A549 (cell line): ENCODE results near the gene ATAD2B. TPM values are rescaled to one million over a fixed set of nuclear protein-coding genes. Genes with fewer than 3 reads are reported as not detected.

Source experiments
- ATAC-seq, 2 experiments: fragments of 200-7000 bp in 1 of 2; fragments of >200 bp in 1 of 2; cut with Nextera tagmentation in 1 of 2; cut with Tn5 transposase in 1 of 2; 3 replicates each; pipeline versions ENCODE4 v1.8.0 to v1.9.1; 2018 to 2020; ENCODE audit warnings: mild to moderate bottlenecking in 1 of 2, moderate library complexity in 1 of 2
- CTCF ChIA-PET: fragments of 300-600 bp; sonication (Branson Sonifier 250); formaldehyde crosslinking; extraction: SDS; loops from one replicate; lab custom pipeline; 2021; ENCODE audit warnings: antibody characterized with exemption, inconsistent platforms; lab: Yijun Ruan, JAX
- POLR2A ChIA-PET: fragments of 350-600 bp; formaldehyde crosslinking; extraction: SDS; loops from one replicate; lab custom pipeline; 2021; ENCODE audit warnings: antibody characterized with exemption, inconsistent platforms; lab: Yijun Ruan, JAX
- DNase-seq, 2 experiments: peaks; one replicate each; pipeline versions ENCODE4 v3.0.0 to v3.0.0-alpha.2; 2011 to 2016; ENCODE audit warnings: low read depth in 1 of 2, low spot score in 1 of 2
- FAIRE-seq: peaks from 2 replicates; lab custom pipeline; 2011; peaks lifted over from hg19 to GRCh38; lab: Jason Lieb, UNC
- H3K27ac ChIP-seq, 2 experiments: fragments of >200 bp; sonication (Bioruptor Twin); formaldehyde crosslinking; 3 replicates each; pipeline ENCODE4 v1.5.1; 2016 to 2017
- H3K4me1 ChIP-seq: fragments of >200 bp; sonication (Bioruptor Twin); formaldehyde crosslinking; 3 replicates; pipeline ENCODE4 v1.6.1; 2016
- H3K4me2 ChIP-seq: fragments of >200 bp; sonication (Bioruptor Twin); formaldehyde crosslinking; 3 replicates; pipeline ENCODE4 v1.6.1; 2016
- H3K4me3 ChIP-seq: fragments of >200 bp; sonication (Bioruptor Twin); formaldehyde crosslinking; 3 replicates; pipeline ENCODE4 v1.5.1; 2016
- H3K9me3 ChIP-seq: fragments of >200 bp; sonication (Bioruptor Twin); formaldehyde crosslinking; 3 replicates; pipeline ENCODE4 v1.6.1; 2016
- ATOH8 ChIP-seq: fragments of 250-450 bp; sonication (Bioruptor Pico); IDR thresholded peaks from 2 replicates; pipeline ENCODE4 v1.5.0; 2020; ENCODE audit warnings: low read depth, mild to moderate bottlenecking, moderate library complexity
- BHLHE40 ChIP-seq: IDR thresholded peaks from 2 replicates; pipeline ENCODE4 v1.6.1; 2012; ENCODE audit warnings: low read depth, low read length, inconsistent platforms
- CBX2 ChIP-seq: fragments of 200-600 bp; sonication (generic); IDR thresholded peaks from 2 replicates; pipeline ENCODE4 v1.6.1; 2016; ENCODE audit warnings: low read depth, mild to moderate bottlenecking, borderline replicate concordance
- CBX8 ChIP-seq: fragments of 200-600 bp; sonication (generic); IDR thresholded peaks from 2 replicates; pipeline ENCODE4 v1.6.1; 2016
- CEBPB ChIP-seq, 2 experiments: fragments of >200 bp in 1 of 2; sonication (Bioruptor Twin) in 1 of 2; formaldehyde crosslinking in 1 of 2; IDR thresholded peaks; 2 replicates each; pipeline ENCODE4 v1.6.1; 2012 to 2016
- CHD2 ChIP-seq: fragments of 150-350 bp; IDR thresholded peaks from 2 replicates; pipeline ENCODE4 v1.6.1; 2014; ENCODE audit warnings: low read length; ENCODE audit not compliant: partially characterized antibody
- CHD4 ChIP-seq: fragments of 200-600 bp; sonication (generic); IDR thresholded peaks from 2 replicates; pipeline ENCODE4 v1.6.1; 2016; ENCODE audit warnings: antibody characterized with exemption, mild to moderate bottlenecking, borderline replicate concordance
- E2F6 ChIP-seq: IDR thresholded peaks from 2 replicates; pipeline ENCODE4 v1.6.1; 2012; ENCODE audit warnings: low read depth, borderline replicate concordance
- EHF ChIP-seq: fragments of 250-450 bp; sonication (Bioruptor Pico); IDR thresholded peaks from 2 replicates; pipeline ENCODE4 v1.5.0; 2020; ENCODE audit warnings: mild to moderate bottlenecking
- ELK1 ChIP-seq: fragments of 150-350 bp; IDR thresholded peaks from 2 replicates; pipeline ENCODE4 v1.6.1; 2014; ENCODE audit warnings: low read depth, mild to moderate bottlenecking, low read length
- FOSB ChIP-seq: fragments of 250-450 bp; sonication (Bioruptor Pico); IDR thresholded peaks from 2 replicates; pipeline ENCODE4 v1.5.0; 2020; ENCODE audit warnings: mild to moderate bottlenecking, moderate library complexity
- GATA3 ChIP-seq: IDR thresholded peaks from 2 replicates; pipeline ENCODE4 v1.6.1; 2012; ENCODE audit warnings: borderline replicate concordance
- HOXB13 ChIP-seq: fragments of 250-450 bp; sonication (Bioruptor Pico); IDR thresholded peaks from 2 replicates; pipeline ENCODE4 v1.5.0; 2020; ENCODE audit warnings: low read depth, mild to moderate bottlenecking, moderate library complexity
- HOXB5 ChIP-seq: fragments of 250-450 bp; sonication (Bioruptor Pico); IDR thresholded peaks from 2 replicates; pipeline ENCODE4 v1.5.0; 2020; ENCODE audit warnings: mild to moderate bottlenecking, moderate library complexity
- KDM1A ChIP-seq: fragments of 200-600 bp; sonication (generic); IDR thresholded peaks from 2 replicates; pipeline ENCODE4 v1.6.1; 2016; ENCODE audit warnings: low read depth, mild to moderate bottlenecking
- KDM5A ChIP-seq: fragments of 200-600 bp; sonication (generic); IDR thresholded peaks from 2 replicates; pipeline ENCODE4 v1.6.1; 2016; ENCODE audit warnings: antibody characterized with exemption, mild to moderate bottlenecking
- MAZ ChIP-seq: fragments of 150-350 bp; IDR thresholded peaks from 2 replicates; pipeline ENCODE4 v1.6.1; 2014; ENCODE audit warnings: antibody characterized with exemption, low read depth, low read length, borderline replicate concordance
- NPAS2 ChIP-seq: fragments of 250-450 bp; sonication (Bioruptor Pico); IDR thresholded peaks from 2 replicates; pipeline ENCODE4 v1.8.0; 2022; ENCODE audit warnings: mild to moderate bottlenecking, moderate library complexity, borderline replicate concordance
- PHF8 ChIP-seq: fragments of 200-600 bp; sonication (generic); IDR thresholded peaks from 2 replicates; pipeline ENCODE4 v1.6.1; 2016; ENCODE audit warnings: low read depth, mild to moderate bottlenecking, antibody characterized with exemption, moderate library complexity, borderline replicate concordance
- POLR2A ChIP-seq: IDR thresholded peaks from 2 replicates; pipeline ENCODE4 v1.6.1; 2012; ENCODE audit warnings: mild to moderate bottlenecking, low read length
- POLR2AphosphoS2 ChIP-seq: conservative IDR thresholded peaks from 2 replicates; pipeline ENCODE4 v1.6.1; 2012; ENCODE audit warnings: low read length, improper control_type of control experiment, inconsistent platforms
- RAD21 ChIP-seq, 2 experiments: fragments of >200 bp in 1 of 2; sonication (Bioruptor Twin) in 1 of 2; formaldehyde crosslinking in 1 of 2; IDR thresholded peaks in 1 of 2; conservative IDR thresholded peaks in 1 of 2; 2 replicates in 1 of 2; 3 replicates in 1 of 2; pipeline ENCODE4 v1.6.1; 2012 to 2018; ENCODE audit warnings: inconsistent platforms in 1 of 2
- REST ChIP-seq: fragments of 200-600 bp; sonication (generic); IDR thresholded peaks from 2 replicates; pipeline ENCODE4 v1.6.1; 2016; ENCODE audit warnings: antibody characterized with exemption, mild to moderate bottlenecking, moderate library complexity
- TP53 ChIP-seq: fragments of 250-450 bp; sonication (Bioruptor Pico); IDR thresholded peaks from 2 replicates; pipeline ENCODE4 v1.5.0; 2021; ENCODE audit warnings: mild to moderate bottlenecking, moderate library complexity
- USF2 ChIP-seq: fragments of 450-650 bp; IDR thresholded peaks from 2 replicates; pipeline ENCODE4 v1.6.1; 2014; ENCODE audit warnings: antibody characterized with exemption
- ZC3H11A ChIP-seq: fragments of 450-650 bp; IDR thresholded peaks from 2 replicates; pipeline ENCODE4 v1.6.1; 2014; ENCODE audit warnings: antibody characterized with exemption, mild to moderate bottlenecking
- ZFP36 ChIP-seq: fragments of 450-650 bp; IDR thresholded peaks from 2 replicates; pipeline ENCODE4 v1.6.1; 2014; ENCODE audit warnings: borderline replicate concordance; ENCODE audit not compliant: partially characterized antibody
- WGBS: methylation state at CpG from one replicate; pipeline ENCODE4 v1.1.6; 2017; ENCODE audit errors: missing lambda C conversion rate; 5-methylcytosine and 5-hydroxymethylcytosine counted together
- polyA plus RNA-seq, 4 experiments: library from polyadenylated mRNA; depleted of rRNA in 3 of 4; stranded (reverse); fragments of >200 nt; fragmentation: RNase III in 1 of 4; extraction: RNeasy Plus Mini Kit Qiagen cat#74134 plus additional on column Dnase treatment in 1 of 4; gene quantifications; 2 replicates in 3 of 4; 3 replicates in 1 of 4; pipeline ENCODE4 v1.2.3, GENCODE V29; 2011 to 2017

ATAD2B gene
- polyA plus RNA-seq, 2 of the 4 experiments (the other 2 are of a cell fraction) = 5.4 to 13.1 TPM

- DNase-seq (no peak), FAIRE-seq (no peak)
- no peaks in the 10 kb centered on the region for H3K4me1 ChIP-seq
- TF ChIP-seq RAD21 (conservative IDR thresholded peaks at IDR 0.05 in 1 of 2, IDR thresholded peaks at IDR 0.05 in 1 of 2) = no peak
- TF ChIP-seq NPAS2 (CRISPR knock-in tag) = no peak
- TF ChIP-seq REST = no peak
- no peak for TF ChIP-seq HOXB5 (CRISPR knock-in tag)
- no peak for TF ChIP-seq MAZ
- no peak for TF ChIP-seq PHF8
- TF ChIP-seq USF2 = no peak
- no peak for TF ChIP-seq KDM5A
- TF ChIP-seq ATOH8 = no peak
- TF ChIP-seq CHD2 = no peak
- no peak for TF ChIP-seq GATA3
- TF ChIP-seq CHD4 = no peak
- TF ChIP-seq E2F6 = no peak
- no peak for TF ChIP-seq CBX2
- no peak for TF ChIP-seq ELK1
- TF ChIP-seq CBX8 = no peak
- TF ChIP-seq ZC3H11A = no peak
- no peak for TF ChIP-seq POLR2A
- no peak for TF ChIP-seq HOXB13 (CRISPR knock-in tag)
- TF ChIP-seq, all 56 proteins: peak for 0
- H3K4me3 ChIP-seq = no peak overlapping the region
- POLR2A ChIA-PET = no interaction called here
- CTCF ChIA-PET = no interaction called here
- H3K27ac ChIP-seq = no peak overlapping the region
- peak; percentile 21 to 39; a peak in 4 of 6 replicates for ATAC-seq
- WGBS = 73% methylated on average over 7 of the region's 7 CpGs
- no peak overlapping the region for H3K4me2 ChIP-seq
- H3K9me3 ChIP-seq = no peaks in the 10 kb centered on the region
Observed at GRCh38 chr2:23711979-23712755, 214.8 kb downstream of the ATAD2B start.

- WGBS = 95% methylated on average over 8 of the region's 8 CpGs
- FAIRE-seq = no peak
- no peak for ATAC-seq
- no peaks in the 10 kb centered on the region for H3K4me1 ChIP-seq
- no peak overlapping the region for H3K4me3 ChIP-seq
- H3K9me3 ChIP-seq = no peaks in the 10 kb centered on the region
- no peak overlapping the region for H3K4me2 ChIP-seq
- no peak for DNase-seq
- ChIA-PET CTCF (interaction anchor here (0.6 kb wide), 1 partner anchor 37 kb away, joined by 3 read pairs; no protein-coding TSS in a partner anchor), POLR2A (no interaction called here)
- H3K27ac ChIP-seq = no peak overlapping the region
- no peak for TF ChIP-seq PHF8
- no peak for TF ChIP-seq EHF (CRISPR knock-in tag)
- no peak for TF ChIP-seq ELK1
- TF ChIP-seq FOSB (CRISPR knock-in tag) = no peak
- TF ChIP-seq CEBPB (IDR thresholded peaks at IDR 0.05) = no peak
- TF ChIP-seq CBX8 = no peak
- TF ChIP-seq TP53 = no peak
- TF ChIP-seq BHLHE40 = no peak
- no peak for TF ChIP-seq NPAS2 (CRISPR knock-in tag)
- TF ChIP-seq POLR2AphosphoS2 = no peak
- TF ChIP-seq KDM1A = no peak
- no peak for TF ChIP-seq POLR2A
- no peak for TF ChIP-seq CBX2
- TF ChIP-seq ZFP36 = no peak
- TF ChIP-seq CHD4 = no peak
Observed at GRCh38 chr2:23709311-23709710, 217.6 kb downstream of the ATAD2B start.
